NCI-H1417 (cell line): ENCODE results near the gene PTPRN.

Experiments
- DNase-seq, 3 experiments: peaks; one replicate each; lab custom pipeline; 2025; lab: John Stamatoyannopoulos, UW

The PTPRN gene

GRCh38 chr2:219245899-219246230 is 63.3 kb downstream of the PTPRN start:
- DNase-seq: peak in 1 of 3 experiments; percentile 41

GRCh38 chr2:219245148-219245898 is 63.9 kb downstream of the PTPRN start, which contains the start of the genes GLB1L and STK16:
TSS of gene GLB1L (minus strand) at chr2:219245444. CDS start at chr2:219243573, 1,871 bp downstream.
TSS of gene STK16 (plus strand) at chr2:219245479. CDS start at chr2:219246000, 521 bp downstream.
- peak; percentile 79 to 90 (median 83) for DNase-seq

- no peak for DNase-seq
Measured at GRCh38 chr2:219244789-219245147, 64.4 kb downstream of the PTPRN start.

GRCh38 chr2:219243291-219243761 is 65.9 kb downstream of the PTPRN start:
- no peak for DNase-seq
